HCT116 (cell line): ENCODE results near the gene WFDC1. TPM values are rescaled to one million over a fixed set of nuclear protein-coding genes. Genes with fewer than 3 reads are reported as not detected.

Experiments
- ATAC-seq: fragments of 200-7000 bp; cut with Tn5 transposase; 2 replicates; pipeline ENCODE4 v1.9.1; 2020; ENCODE audit warnings: mild to moderate bottlenecking, moderate library complexity
- BruUV-seq: library from RNA; stranded (reverse); fragments of 400-500 nt; replicated peaks from 2 replicates; lab custom pipeline; 2021; lab: Mats Ljungman, UMichigan
- CTCF ChIA-PET: fragments of 300-600 bp; sonication (Branson Sonifier 250); formaldehyde crosslinking; loops from one replicate; lab custom pipeline; 2021; ENCODE audit warnings: antibody characterized with exemption; lab: Charles Lee
- POLR2A ChIA-PET: fragments of 300-600, 350-600 bp; sonication (Branson Sonifier 250); formaldehyde crosslinking; loops from one replicate; lab custom pipeline; 2021; ENCODE audit warnings: antibody characterized with exemption; lab: Charles Lee
- RAD21 ChIA-PET, 2 experiments: fragments of 300-600 bp; sonication (Branson Sonifier 250); formaldehyde crosslinking; loops; one replicate each; lab custom pipeline; 2023; ENCODE audit warnings: low total read pairs in 2 of 2; ENCODE audit not compliant: uncharacterized antibody in 2 of 2, unreplicated experiment in 2 of 2, low non-redundant PET in 1 of 2; lab: Charles Lee
- DNase-seq: peaks from one replicate; pipeline ENCODE4 v3.0.0-alpha.2; 2010; ENCODE audit warnings: low read depth, low spot score
- H2AFZ ChIP-seq: fragments of 200-600 bp; shearing (Covaris generic), sonication (generic); 2 replicates; pipeline ENCODE4 v1.6.1; 2017; ENCODE audit warnings: low read depth, mixed run types, mixed read lengths, antibody characterized with exemption, low read length; ENCODE audit not compliant: poor library complexity, severe bottlenecking
- H3K27ac ChIP-seq: 2 replicates; pipeline ENCODE4 v1.5.1; 2012; ENCODE audit warnings: low read depth, low read length
- H3K27me3 ChIP-seq: fragments of 200-600 bp; sonication (generic); 2 replicates; pipeline ENCODE4 v1.6.1; 2016; ENCODE audit warnings: mixed run types, low read length, mixed read lengths; ENCODE audit not compliant: insufficient read depth
- H3K36me3 ChIP-seq, 2 experiments: fragments of 200-500 bp in 1 of 2; fragments of 200-600 bp in 1 of 2; sonication (Bioruptor generic) in 1 of 2; sonication (generic) in 1 of 2; 2 replicates each; pipeline versions ENCODE4 v1.5.1 to v1.6.1; 2014 to 2016; ENCODE audit warnings: low read length in 2 of 2, inconsistent platforms in 1 of 2, mixed read lengths in 1 of 2, mixed run types in 1 of 2; ENCODE audit not compliant: insufficient read depth in 2 of 2, control insufficient read depth in 1 of 2
- H3K4me1 ChIP-seq, 2 experiments: fragments of 200-600 bp in 1 of 2; sonication (generic) in 1 of 2; 2 replicates each; pipeline versions ENCODE4 v1.5.1 to v1.6.1; 2012 to 2017; ENCODE audit warnings: low read length in 2 of 2, inconsistent platforms in 1 of 2, mild to moderate bottlenecking in 1 of 2, mixed read lengths in 1 of 2, mixed run types in 1 of 2, moderate library complexity in 1 of 2; ENCODE audit not compliant: insufficient read depth in 2 of 2, control insufficient read depth in 1 of 2
- H3K4me2 ChIP-seq: fragments of 200-600 bp; sonication (generic); 2 replicates; pipeline ENCODE4 v1.6.1; 2017; ENCODE audit warnings: mixed run types, low read length, mixed read lengths
- H3K4me3 ChIP-seq, 2 experiments: fragments of 200-600 bp in 1 of 2; sonication (generic) in 1 of 2; replicated peaks in 1 of 2; 2 replicates each; pipeline ENCODE4 v1.5.1; 2011 to 2016; ENCODE audit warnings: low read length in 2 of 2, control low read depth in 1 of 2, low read depth in 1 of 2, mild to moderate bottlenecking in 1 of 2, mixed read lengths in 1 of 2, mixed run types in 1 of 2
- H3K79me2 ChIP-seq: fragments of 200-600 bp; sonication (generic); 2 replicates; pipeline ENCODE4 v1.6.1; 2017; ENCODE audit warnings: mild to moderate bottlenecking, mixed run types, low read length, moderate library complexity, mixed read lengths; ENCODE audit not compliant: insufficient read depth
- H3K9ac ChIP-seq: fragments of 200-600 bp; sonication (generic); 2 replicates; pipeline ENCODE4 v1.6.1; 2016; ENCODE audit warnings: low read length, mixed read lengths
- H3K9me2 ChIP-seq: fragments of 200-600 bp; sonication (generic), shearing (Covaris generic); 2 replicates; pipeline ENCODE4 v1.6.1; 2017; ENCODE audit warnings: mixed run types, mild to moderate bottlenecking, moderate library complexity; ENCODE audit not compliant: insufficient read depth
- H3K9me3 ChIP-seq, 2 experiments: fragments of 200-500 bp in 1 of 2; fragments of 200-600 bp in 1 of 2; sonication (Bioruptor generic) in 1 of 2; sonication (generic) in 1 of 2; 2 replicates each; pipeline ENCODE4 v1.6.1; 2014 to 2017; ENCODE audit warnings: low read length in 2 of 2, mixed read lengths in 2 of 2, inconsistent platforms in 1 of 2, low read depth in 1 of 2, mild to moderate bottlenecking in 1 of 2, mixed run types in 1 of 2, moderate library complexity in 1 of 2; ENCODE audit not compliant: control insufficient read depth in 1 of 2, insufficient read depth in 1 of 2
- H4K20me1 ChIP-seq: fragments of 200-600 bp; sonication (generic), shearing (Covaris generic); 2 replicates; pipeline ENCODE4 v1.6.1; 2017; ENCODE audit warnings: mixed run types, mild to moderate bottlenecking, moderate library complexity; ENCODE audit not compliant: insufficient read depth
- CBX3 ChIP-seq: IDR thresholded peaks from 2 replicates; pipeline ENCODE4 v1.6.1; 2012; ENCODE audit warnings: low read depth
- CEBPB ChIP-seq: IDR thresholded peaks from 2 replicates; pipeline ENCODE4 v1.6.1; 2012; ENCODE audit warnings: low read depth
- ELF1 ChIP-seq: IDR thresholded peaks from 2 replicates; pipeline ENCODE4 v1.6.1; 2012; ENCODE audit warnings: low read depth, borderline replicate concordance
- EZH2phosphoT487 ChIP-seq: fragments of 200-600 bp; IDR thresholded peaks from 2 replicates; pipeline ENCODE4 v1.6.1; 2018; ENCODE audit warnings: antibody characterized with exemption, borderline replicate concordance
- FOSL1 ChIP-seq: IDR thresholded peaks from 2 replicates; pipeline ENCODE4 v1.6.1; 2012; ENCODE audit warnings: low read depth
- POLR2A ChIP-seq: IDR thresholded peaks from 2 replicates; pipeline ENCODE4 v1.7.0; 2011; ENCODE audit warnings: borderline replicate concordance; ENCODE audit not compliant: insufficient read depth, insufficient read length; ENCODE audit errors: extremely low read depth
- POLR2AphosphoS5 ChIP-seq: IDR thresholded peaks from 2 replicates; pipeline ENCODE4 v1.6.1; 2011; ENCODE audit warnings: mild to moderate bottlenecking, low read depth, low read length, moderate library complexity
- RAD21 ChIP-seq: IDR thresholded peaks from 2 replicates; pipeline ENCODE4 v1.6.1; 2012; ENCODE audit warnings: low read depth, mild to moderate bottlenecking
- SRF ChIP-seq: IDR thresholded peaks from 2 replicates; pipeline ENCODE4 v1.6.1; 2012; ENCODE audit warnings: low read depth
- TCF7L2 ChIP-seq: IDR thresholded peaks from 2 replicates; pipeline ENCODE4 v1.7.0; 2011; ENCODE audit warnings: borderline replicate concordance, inconsistent platforms; ENCODE audit not compliant: insufficient read depth, insufficient read length; ENCODE audit errors: extremely low read depth
- YY1 ChIP-seq: IDR thresholded peaks from 2 replicates; pipeline ENCODE4 v1.6.1; 2011; ENCODE audit warnings: low read length, low read depth, moderate library complexity, mild to moderate bottlenecking; ENCODE audit not compliant: insufficient replicate concordance; ENCODE audit errors: extremely low read depth
- ZFX ChIP-seq: fragments of 450-650 bp; IDR thresholded peaks from 2 replicates; pipeline ENCODE4 v1.6.1; 2017
- ZNF274 ChIP-seq: fragments of 200-500 bp; sonication (Bioruptor generic); IDR thresholded peaks from 2 replicates; pipeline ENCODE4 v1.6.1; 2014; ENCODE audit warnings: mild to moderate bottlenecking, low read depth, low read length, inconsistent platforms
- intact Hi-C: fragments of 100-400 bp; cut with micrococcal nuclease; formaldehyde crosslinking; loops from 2 replicates; pipeline ENCODE4 v1.10.0; 2022
- total RNA-seq: library from RNA; stranded (reverse); gene quantifications from one replicate; pipeline ENCODE4 v1.2.1, GENCODE V29; 2021; ENCODE audit not compliant: unreplicated experiment
- TF ChIP-seq, protein P1 (sequence below): IDR thresholded peaks from 2 replicates; pipeline ENCODE4 v1.6.1; 2012; ENCODE audit warnings: low read depth
- TF ChIP-seq, protein P2 (sequence below): IDR thresholded peaks from 2 replicates; pipeline ENCODE4 v1.6.1; 2011; ENCODE audit warnings: mild to moderate bottlenecking, low read length, moderate library complexity; ENCODE audit not compliant: insufficient replicate concordance; ENCODE audit errors: extremely low read depth
- TF ChIP-seq, protein P3 (sequence below): IDR thresholded peaks from 2 replicates; pipeline ENCODE4 v1.6.1; 2012
- TF ChIP-seq, protein P4 (sequence below): IDR thresholded peaks from 2 replicates; pipeline ENCODE4 v1.6.1; 2012

Gene WFDC1
- total RNA-seq, 1 experiment from 2014 or later, result 0.42 TPM

DNA sequence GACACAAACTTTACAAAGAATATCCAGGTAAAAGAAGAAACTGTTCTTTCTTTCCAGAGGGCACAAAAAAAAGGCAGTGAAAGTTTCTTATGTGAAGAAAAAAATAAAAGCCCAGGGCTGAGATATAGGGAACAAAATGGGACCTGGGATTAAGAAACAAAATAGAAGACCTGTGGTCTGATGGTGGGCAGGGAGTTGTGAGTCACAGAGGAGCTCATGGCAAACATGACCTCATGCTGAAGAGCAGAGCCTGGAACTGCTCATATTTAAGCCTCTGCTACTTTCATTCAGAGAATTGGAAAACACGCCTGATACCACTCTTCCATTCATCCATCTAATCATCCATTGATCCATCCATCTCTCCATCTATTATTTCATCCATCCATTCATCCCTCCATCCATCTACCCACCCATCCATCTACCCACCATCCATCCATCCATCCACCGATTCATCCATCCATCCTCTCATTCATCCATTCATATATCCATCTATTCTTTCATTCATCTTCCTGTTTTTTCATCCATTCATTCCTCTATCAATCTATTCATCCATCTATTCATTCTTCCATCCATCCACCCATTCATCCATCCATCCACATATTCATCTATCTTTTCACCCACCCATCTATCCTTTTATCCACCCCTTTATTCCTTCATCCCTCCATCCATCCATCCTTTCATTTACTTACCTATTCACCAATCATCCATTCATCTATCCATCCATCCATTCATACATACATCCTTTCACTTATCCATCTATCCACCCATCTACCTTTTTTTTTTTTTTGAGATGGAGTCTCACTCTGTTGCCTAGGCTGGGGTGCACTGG lies 30.0 kb downstream of the WFDC1 start:
- Histone ChIP-seq H3K9ac (no peak overlapping the region), H3K79me2 (no peaks in the 10 kb centered on the region), H3K4me1 (no peaks in the 10 kb centered on the region), H3K27me3 (peaks cover 38% of the 10 kb centered on the region; the same call in 1 of the 2 replicates), H4K20me1 (no peaks in the 10 kb centered on the region), H3K9me3 (no peaks in the 10 kb centered on the region), H3K4me2 (no peak overlapping the region), H3K27ac (no peak overlapping the region), H2AFZ (no peak overlapping the region), H3K36me3 (no peaks in the 10 kb centered on the region), H3K4me3 (no peak overlapping the region), H3K9me2 (no peaks in the 10 kb centered on the region)
- ATAC-seq (no peak), DNase-seq (no peak)
- RAD21 ChIA-PET, result no interaction called here
- CTCF ChIA-PET, result no interaction called here
- POLR2A ChIA-PET, result interaction anchor here (0.7 kb wide), 1 partner anchor 11 kb away, joined by 3 read pairs; no protein-coding TSS in a partner anchor
- TF ChIP-seq, protein P1, sequence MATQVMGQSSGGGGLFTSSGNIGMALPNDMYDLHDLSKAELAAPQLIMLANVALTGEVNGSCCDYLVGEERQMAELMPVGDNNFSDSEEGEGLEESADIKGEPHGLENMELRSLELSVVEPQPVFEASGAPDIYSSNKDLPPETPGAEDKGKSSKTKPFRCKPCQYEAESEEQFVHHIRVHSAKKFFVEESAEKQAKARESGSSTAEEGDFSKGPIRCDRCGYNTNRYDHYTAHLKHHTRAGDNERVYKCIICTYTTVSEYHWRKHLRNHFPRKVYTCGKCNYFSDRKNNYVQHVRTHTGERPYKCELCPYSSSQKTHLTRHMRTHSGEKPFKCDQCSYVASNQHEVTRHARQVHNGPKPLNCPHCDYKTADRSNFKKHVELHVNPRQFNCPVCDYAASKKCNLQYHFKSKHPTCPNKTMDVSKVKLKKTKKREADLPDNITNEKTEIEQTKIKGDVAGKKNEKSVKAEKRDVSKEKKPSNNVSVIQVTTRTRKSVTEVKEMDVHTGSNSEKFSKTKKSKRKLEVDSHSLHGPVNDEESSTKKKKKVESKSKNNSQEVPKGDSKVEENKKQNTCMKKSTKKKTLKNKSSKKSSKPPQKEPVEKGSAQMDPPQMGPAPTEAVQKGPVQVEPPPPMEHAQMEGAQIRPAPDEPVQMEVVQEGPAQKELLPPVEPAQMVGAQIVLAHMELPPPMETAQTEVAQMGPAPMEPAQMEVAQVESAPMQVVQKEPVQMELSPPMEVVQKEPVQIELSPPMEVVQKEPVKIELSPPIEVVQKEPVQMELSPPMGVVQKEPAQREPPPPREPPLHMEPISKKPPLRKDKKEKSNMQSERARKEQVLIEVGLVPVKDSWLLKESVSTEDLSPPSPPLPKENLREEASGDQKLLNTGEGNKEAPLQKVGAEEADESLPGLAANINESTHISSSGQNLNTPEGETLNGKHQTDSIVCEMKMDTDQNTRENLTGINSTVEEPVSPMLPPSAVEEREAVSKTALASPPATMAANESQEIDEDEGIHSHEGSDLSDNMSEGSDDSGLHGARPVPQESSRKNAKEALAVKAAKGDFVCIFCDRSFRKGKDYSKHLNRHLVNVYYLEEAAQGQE, result no peak
- TF ChIP-seq FOSL1 (no peak), TCF7L2 (no peak), ZNF274 (no peak), RAD21 (no peak), YY1 (no peak), SRF (no peak), ELF1 (no peak), EZH2phosphoT487 (no peak), CEBPB (no peak), CBX3 (no peak), POLR2A (no peak), ZFX (no peak), POLR2AphosphoS5 (no peak)
- TF ChIP-seq, protein P2, sequence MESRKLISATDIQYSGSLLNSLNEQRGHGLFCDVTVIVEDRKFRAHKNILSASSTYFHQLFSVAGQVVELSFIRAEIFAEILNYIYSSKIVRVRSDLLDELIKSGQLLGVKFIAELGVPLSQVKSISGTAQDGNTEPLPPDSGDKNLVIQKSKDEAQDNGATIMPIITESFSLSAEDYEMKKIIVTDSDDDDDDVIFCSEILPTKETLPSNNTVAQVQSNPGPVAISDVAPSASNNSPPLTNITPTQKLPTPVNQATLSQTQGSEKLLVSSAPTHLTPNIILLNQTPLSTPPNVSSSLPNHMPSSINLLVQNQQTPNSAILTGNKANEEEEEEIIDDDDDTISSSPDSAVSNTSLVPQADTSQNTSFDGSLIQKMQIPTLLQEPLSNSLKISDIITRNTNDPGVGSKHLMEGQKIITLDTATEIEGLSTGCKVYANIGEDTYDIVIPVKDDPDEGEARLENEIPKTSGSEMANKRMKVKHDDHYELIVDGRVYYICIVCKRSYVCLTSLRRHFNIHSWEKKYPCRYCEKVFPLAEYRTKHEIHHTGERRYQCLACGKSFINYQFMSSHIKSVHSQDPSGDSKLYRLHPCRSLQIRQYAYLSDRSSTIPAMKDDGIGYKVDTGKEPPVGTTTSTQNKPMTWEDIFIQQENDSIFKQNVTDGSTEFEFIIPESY, result no peak
- TF ChIP-seq, protein P3, sequence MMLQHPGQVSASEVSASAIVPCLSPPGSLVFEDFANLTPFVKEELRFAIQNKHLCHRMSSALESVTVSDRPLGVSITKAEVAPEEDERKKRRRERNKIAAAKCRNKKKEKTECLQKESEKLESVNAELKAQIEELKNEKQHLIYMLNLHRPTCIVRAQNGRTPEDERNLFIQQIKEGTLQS, result no peak
- TF ChIP-seq, protein P4, sequence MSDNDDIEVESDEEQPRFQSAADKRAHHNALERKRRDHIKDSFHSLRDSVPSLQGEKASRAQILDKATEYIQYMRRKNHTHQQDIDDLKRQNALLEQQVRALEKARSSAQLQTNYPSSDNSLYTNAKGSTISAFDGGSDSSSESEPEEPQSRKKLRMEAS, result no peak
- BruUV-seq, result no TSS peak
- intact Hi-C loops, result no loop called here
